B cell (primary cell): Measurements from ENCODE around the gene EXD3. TPM values are rescaled to one million over a fixed set of nuclear protein-coding genes. Genes with fewer than 3 reads are reported as not detected.
A peak's percentile ranks its signal among the peaks of the same experiment; 100 is the strongest.

Source experiments
- ATAC-seq: fragments of 200-7000 bp; cut with Tn5 transposase; one replicate; pipeline ENCODE4 v1.10.0; 2021; ENCODE audit warnings: low read depth, mild to moderate bottlenecking, moderate number of reproducible peaks, moderate library complexity
- CTCF ChIA-PET: fragments of 350-600 bp; sonication (Branson Sonifier 250); formaldehyde crosslinking; loops from one replicate; lab custom pipeline; 2021; ENCODE audit warnings: antibody characterized with exemption, inconsistent platforms; lab: Charles Lee
- POLR2A ChIA-PET: fragments of 350-600 bp; sonication (Branson Sonifier 250); formaldehyde crosslinking; loops from one replicate; lab custom pipeline; 2021; ENCODE audit warnings: antibody characterized with exemption; lab: Charles Lee
- DNase-seq: peaks from one replicate; pipeline ENCODE4 v3.0.0; 2013
- H2AFZ ChIP-seq: 2 replicates; pipeline ENCODE4 v1.6.1; 2012; ENCODE audit warnings: mild to moderate bottlenecking, low read depth, low read length; ENCODE audit not compliant: insufficient read depth, poor library complexity, severe bottlenecking
- H3K27ac ChIP-seq, 2 donors: 1 replicate in 1 of 2; 2 replicates in 1 of 2; pipeline ENCODE4 v1.5.1; 2012 to 2013; ENCODE audit warnings: low read length in 2 of 2, mild to moderate bottlenecking in 2 of 2, moderate library complexity in 1 of 2
- H3K27me3 ChIP-seq, 4 experiments: fragments of 200-600 bp in 1 of 4; sonication (generic) in 1 of 4; replicated peaks in 1 of 4; 1 replicate in 2 of 4; 2 replicates in 2 of 4; pipeline versions ENCODE4 v1.6.1 to v1.7.0; 2013 to 2016; ENCODE audit warnings: low read length in 3 of 4, mild to moderate bottlenecking in 2 of 4, mixed read lengths in 1 of 4, moderate library complexity in 1 of 4; ENCODE audit not compliant: insufficient read depth in 4 of 4, control insufficient read depth in 3 of 4; ENCODE audit errors: control extremely low read depth in 1 of 4
- H3K36me3 ChIP-seq, 2 experiments: replicated peaks in 1 of 2; 1 replicate in 1 of 2; 2 replicates in 1 of 2; pipeline versions ENCODE4 v1.6.1 to v1.7.1; 2013; ENCODE audit warnings: low read length in 1 of 2; ENCODE audit not compliant: insufficient read depth in 2 of 2, control insufficient read depth in 1 of 2; ENCODE audit errors: control extremely low read depth in 1 of 2, extremely low read depth in 1 of 2
- H3K4me1 ChIP-seq, 2 donors: fragments of 200-600 bp in 1 of 2; sonication (generic) in 1 of 2; 1 replicate in 1 of 2; 2 replicates in 1 of 2; pipeline versions ENCODE4 v1.5.1 to v1.6.1; 2013 to 2017; ENCODE audit warnings: low read length in 2 of 2; ENCODE audit not compliant: control insufficient read depth in 2 of 2, insufficient read depth in 2 of 2
- H3K4me2 ChIP-seq: replicated peaks from 2 replicates; pipeline ENCODE3; 2012; ENCODE audit warnings: mild to moderate bottlenecking, low read depth, low read length; ENCODE audit not compliant: poor library complexity, severe bottlenecking
- H3K4me3 ChIP-seq, 5 experiments: fragments of 200-600 bp in 1 of 5; sonication (generic) in 1 of 5; 1 replicate in 3 of 5; 2 replicates in 2 of 5; pipeline versions ENCODE4 v1.5.1 to v1.7.0; 2011 to 2016; ENCODE audit warnings: low read length in 4 of 5, mild to moderate bottlenecking in 4 of 5, low read depth in 2 of 5, control low read depth in 1 of 5, moderate library complexity in 1 of 5; ENCODE audit not compliant: insufficient read depth in 1 of 5; ENCODE audit errors: control extremely low read depth in 1 of 5, extremely low read depth in 1 of 5
- H3K79me2 ChIP-seq: fragments of 200-600 bp; sonication (generic); one replicate; pipeline ENCODE4 v1.6.0; 2016; ENCODE audit warnings: low read length; ENCODE audit not compliant: control insufficient read depth, insufficient read depth
- H3K9ac ChIP-seq: fragments of 200-600 bp; sonication (generic); 2 replicates; pipeline ENCODE4 v1.6.1; 2017; ENCODE audit warnings: mild to moderate bottlenecking, low read length, moderate library complexity
- H3K9me3 ChIP-seq, 3 donors: one replicate each; pipeline versions ENCODE4 v1.6.1 to v1.7.1; 2013; ENCODE audit warnings: low read length in 2 of 3; ENCODE audit not compliant: control insufficient read depth in 2 of 3, insufficient read depth in 1 of 3; ENCODE audit errors: control extremely low read depth in 1 of 3
- H4K20me1 ChIP-seq: 2 replicates; pipeline ENCODE4 v1.6.0; 2012; ENCODE audit warnings: mild to moderate bottlenecking, low read length; ENCODE audit not compliant: insufficient read depth, control insufficient read depth, poor library complexity, severe bottlenecking
- H3K27ac Mint-ChIP-seq: one replicate; pipeline ENCODE4 v1.8.0; 2021; ENCODE audit warnings: mixed read lengths
- H3K27me3 Mint-ChIP-seq: one replicate; pipeline ENCODE4 v1.8.0; 2021; ENCODE audit warnings: mixed read lengths
- H3K4me1 Mint-ChIP-seq: one replicate; pipeline ENCODE4 v1.8.0; 2021; ENCODE audit warnings: mixed read lengths
- H3K4me3 Mint-ChIP-seq: one replicate; pipeline ENCODE4 v1.8.0; 2021; ENCODE audit warnings: mixed read lengths
- H3K9me3 Mint-ChIP-seq: one replicate; pipeline ENCODE4 v1.8.0; 2022; ENCODE audit warnings: mixed read lengths; ENCODE audit not compliant: insufficient read depth
- EZH2 ChIP-seq: IDR thresholded peaks from 2 replicates; pipeline ENCODE4 v1.6.1; 2012; ENCODE audit warnings: borderline replicate concordance, low read depth, mild to moderate bottlenecking, moderate library complexity, low read length; ENCODE audit not compliant: insufficient read depth, poor library complexity, severe bottlenecking
- WGBS: methylation state at CpG from one replicate; pipeline ENCODE4 v1.1.5; 2013; ENCODE audit warnings: missing lambda C conversion rate; ENCODE audit not compliant: insufficient coverage; 5-methylcytosine and 5-hydroxymethylcytosine counted together
- intact Hi-C: fragments of 100-400 bp; cut with micrococcal nuclease; formaldehyde crosslinking; loops from one replicate; pipeline ENCODE4 v1.10.0; 2022
- polyA plus RNA-seq: library from polyadenylated mRNA; depleted of rRNA; stranded (reverse); fragments of >200 nt; gene quantifications from 2 replicates; pipeline ENCODE4 v1.2.3, GENCODE V29; 2012
- total RNA-seq, 2 donors: library from RNA; stranded (reverse); fragments of 120-200 nt in 1 of 2; gene quantifications; 1 replicate in 1 of 2; 2 replicates in 1 of 2; pipeline versions ENCODE4 v1.2.3 to v1.2.4, GENCODE V29; 2013 to 2022
- TF ChIP-seq, protein P1 (sequence below): fragments of 200-600 bp; IDR thresholded peaks from one replicate; pipeline ENCODE4 v1.8.0; 2022; ENCODE audit warnings: antibody characterized with exemption, mild to moderate bottlenecking

Gene EXD3
- total and polyA plus RNA-seq, 2 donors (not counting 1 experiment from before 2014, with no cell fraction given) = 22.5 to 23.7 TPM

DNA sequence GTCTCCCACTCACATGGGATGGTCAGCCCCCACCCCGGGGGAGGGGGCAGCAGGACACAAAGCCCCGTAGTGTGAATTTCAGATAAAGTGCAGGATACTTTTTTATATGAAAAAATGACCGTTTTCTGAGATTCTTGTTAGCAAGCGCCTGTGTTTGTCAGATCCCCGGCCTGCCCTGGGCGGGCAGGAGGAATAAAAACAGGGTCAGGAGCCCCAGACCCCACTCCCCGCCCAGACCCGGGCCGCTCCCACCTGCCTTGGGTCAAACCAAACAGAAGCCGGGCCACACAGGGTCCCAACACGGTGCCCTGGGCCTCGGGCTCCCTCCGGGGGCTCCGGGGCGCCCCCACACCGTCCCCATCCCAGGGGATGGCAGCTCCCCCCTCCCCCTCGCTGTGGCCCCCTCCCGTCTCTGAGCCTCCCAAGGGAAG lies 107.4 kb downstream of the EXD3 start:
- Histone ChIP-seq H3K79me2 (no peaks in the 10 kb centered on the region), H3K9ac (no peak overlapping the region), H2AFZ (no peak overlapping the region), H3K4me2 (peak overlapping the region; percentile 77), H3K4me1 (peaks cover 14 to 23% of the 10 kb centered on the region in 2 donors), H3K4me3 (no peak overlapping the region), H3K9me3 (peaks cover 0 to 8% (median 0%) of the 10 kb centered on the region in 3 donors), H3K36me3 (no peaks in the 10 kb centered on the region), H3K27me3 (peaks cover 0 to 11% (median 4%) of the 10 kb centered on the region in 4 experiments), H3K27ac (no peak overlapping the region), H4K20me1 (no peaks in the 10 kb centered on the region)
- Mint-ChIP-seq H3K4me1 (peaks cover 8% of the 10 kb centered on the region), H3K9me3 (no peaks in the 10 kb centered on the region), H3K4me3 (no peak overlapping the region), H3K27ac (no peak overlapping the region), H3K27me3 (no peaks in the 10 kb centered on the region)
- DNase-seq (peak; percentile 7), ATAC-seq (no peak)
- TF ChIP-seq, protein P1, sequence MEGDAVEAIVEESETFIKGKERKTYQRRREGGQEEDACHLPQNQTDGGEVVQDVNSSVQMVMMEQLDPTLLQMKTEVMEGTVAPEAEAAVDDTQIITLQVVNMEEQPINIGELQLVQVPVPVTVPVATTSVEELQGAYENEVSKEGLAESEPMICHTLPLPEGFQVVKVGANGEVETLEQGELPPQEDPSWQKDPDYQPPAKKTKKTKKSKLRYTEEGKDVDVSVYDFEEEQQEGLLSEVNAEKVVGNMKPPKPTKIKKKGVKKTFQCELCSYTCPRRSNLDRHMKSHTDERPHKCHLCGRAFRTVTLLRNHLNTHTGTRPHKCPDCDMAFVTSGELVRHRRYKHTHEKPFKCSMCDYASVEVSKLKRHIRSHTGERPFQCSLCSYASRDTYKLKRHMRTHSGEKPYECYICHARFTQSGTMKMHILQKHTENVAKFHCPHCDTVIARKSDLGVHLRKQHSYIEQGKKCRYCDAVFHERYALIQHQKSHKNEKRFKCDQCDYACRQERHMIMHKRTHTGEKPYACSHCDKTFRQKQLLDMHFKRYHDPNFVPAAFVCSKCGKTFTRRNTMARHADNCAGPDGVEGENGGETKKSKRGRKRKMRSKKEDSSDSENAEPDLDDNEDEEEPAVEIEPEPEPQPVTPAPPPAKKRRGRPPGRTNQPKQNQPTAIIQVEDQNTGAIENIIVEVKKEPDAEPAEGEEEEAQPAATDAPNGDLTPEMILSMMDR = no peak
- no peak for TF ChIP-seq EZH2
- POLR2A ChIA-PET = no interaction called here
- WGBS = 56% methylated on average over 11 of the region's 18 CpGs
- CTCF ChIA-PET = interaction anchor here (1.9 to 2.6 kb wide), 2 partner anchors 12 to 13 kb away, joined by 7 to 12 read pairs; partner anchors contain the start of gene NRARP
- intact Hi-C loops = no loop called here
